NCI-H82 treated with DMSO at 0.1 percent for 48 hours (cell line): Measurements from ENCODE around the gene PNPLA4.

ENCODE experiments used
- DNase-seq: peaks from one replicate; lab custom pipeline; 2025; ENCODE audit not compliant: unreplicated experiment; lab: John Stamatoyannopoulos, UW

Gene PNPLA4

DNA sequence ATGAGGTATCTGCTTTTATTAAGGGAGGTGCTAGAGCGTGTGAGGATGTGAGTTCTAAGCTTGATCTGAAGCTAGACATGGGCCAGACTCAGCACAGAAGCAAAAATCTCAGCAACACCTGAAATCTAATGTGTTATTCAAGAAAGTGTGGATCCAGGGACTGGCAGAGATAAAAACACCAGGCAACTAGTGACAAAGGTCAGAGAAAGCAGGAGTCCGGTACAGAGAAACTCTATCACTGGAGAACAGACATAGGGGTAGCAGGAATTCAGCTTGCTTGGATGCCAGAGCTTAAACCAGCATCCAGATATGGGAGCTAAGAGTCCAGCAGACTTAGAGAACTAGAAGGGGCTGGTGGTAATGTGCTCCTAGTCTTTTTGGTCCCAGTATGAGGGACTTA is 50.3 kb downstream of the PNPLA4 start:
- DNase-seq: no peak

- no peak for DNase-seq
Observed at GRCh38 chrX:7872042-7872441, 55.2 kb downstream of the PNPLA4 start.

DNA sequence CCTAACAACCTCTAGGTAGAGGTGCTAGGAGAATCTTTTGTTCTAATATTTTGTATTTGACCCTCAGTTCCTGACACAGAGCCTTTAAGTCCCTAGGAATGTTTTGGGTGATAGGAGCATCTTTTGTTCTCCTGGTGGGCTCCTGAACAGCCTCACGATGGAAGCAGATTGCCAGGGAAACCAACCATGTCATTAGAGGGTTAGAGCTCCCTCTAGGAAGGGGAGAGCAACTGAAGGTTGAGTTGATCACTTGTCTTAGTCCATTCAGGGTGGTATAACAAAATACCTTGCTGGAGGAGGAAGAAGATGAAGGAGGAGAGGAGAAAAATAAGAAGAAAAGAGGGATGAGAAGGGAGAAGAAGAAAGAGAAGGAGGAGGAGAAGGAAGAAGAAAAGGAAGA is 75.0 kb downstream of the PNPLA4 start:
- DNase-seq: no peak
